Spleen (tissue), 11 donors: ENCODE results near the gene UBE2E2. TPM values are rescaled to one million over a fixed set of nuclear protein-coding genes. Genes with fewer than 3 reads are reported as not detected.

ENCODE experiments used
- DNase-seq: peaks from one replicate; pipeline ENCODE4 v3.0.0-alpha.2; 2020
- H3K27ac ChIP-seq, 8 donors: fragments of 200-600 bp; sonication (generic) in 7 of 8; 1 replicate in 4 of 8; 2 replicates in 4 of 8; pipeline versions ENCODE4 v1.5.0 to v1.8.0; 2016 to 2021; ENCODE audit warnings: inconsistent platforms in 4 of 8, mild to moderate bottlenecking in 4 of 8, moderate library complexity in 1 of 8
- H3K27me3 ChIP-seq, 7 donors: fragments of 200-600 bp; sonication (generic) in 6 of 7; replicated peaks in 1 of 7; 1 replicate in 4 of 7; 2 replicates in 3 of 7; pipeline versions ENCODE4 v1.5.0 to v1.8.0; 2016 to 2021; ENCODE audit warnings: inconsistent platforms in 3 of 7, mild to moderate bottlenecking in 1 of 7
- H3K36me3 ChIP-seq, 6 donors: fragments of 200-600 bp; sonication (generic) in 5 of 6; 1 replicate in 4 of 6; 2 replicates in 2 of 6; pipeline versions ENCODE4 v1.5.0 to v1.8.0; 2016 to 2021; ENCODE audit warnings: inconsistent platforms in 2 of 6
- H3K4me1 ChIP-seq, 6 donors: fragments of 200-600 bp; sonication (generic) in 5 of 6; 1 replicate in 3 of 6; 2 replicates in 3 of 6; pipeline versions ENCODE4 v1.5.0 to v1.8.0; 2016 to 2021; ENCODE audit warnings: inconsistent platforms in 3 of 6
- H3K4me3 ChIP-seq, 8 donors: fragments of 200-600 bp; sonication (generic) in 7 of 8; 1 replicate in 4 of 8; 2 replicates in 4 of 8; pipeline versions ENCODE4 v1.5.0 to v1.8.0; 2016 to 2021; ENCODE audit warnings: inconsistent platforms in 4 of 8, mild to moderate bottlenecking in 4 of 8, moderate library complexity in 2 of 8
- H3K9me3 ChIP-seq, 8 donors: fragments of 200-600 bp; sonication (generic) in 7 of 8; 1 replicate in 4 of 8; 2 replicates in 4 of 8; pipeline versions ENCODE4 v1.5.0 to v1.8.0; 2016 to 2021; ENCODE audit warnings: inconsistent platforms in 4 of 8
- CTCF ChIP-seq, 11 experiments: fragments of 200-600 bp in 7 of 11; fragments of 450-650 bp in 4 of 11; sonication (generic) in 4 of 11; IDR thresholded peaks in 8 of 11; conservative IDR thresholded peaks in 3 of 11; 1 replicate in 7 of 11; 2 replicates in 4 of 11; pipeline versions ENCODE4 v1.4.0 to v1.8.0; 2016 to 2021; ENCODE audit warnings: antibody characterized with exemption in 11 of 11, inconsistent platforms in 4 of 11, mild to moderate bottlenecking in 1 of 11
- POLR2A ChIP-seq, 3 donors: fragments of 450-650 bp; IDR thresholded peaks; one replicate each; pipeline ENCODE4 v1.5.1; 2017; ENCODE audit warnings: antibody characterized with exemption in 3 of 3, mild to moderate bottlenecking in 1 of 3
- POLR2AphosphoS5 ChIP-seq, 3 donors: sonication (generic); formaldehyde crosslinking; IDR thresholded peaks; one replicate each; pipeline ENCODE4 v1.5.1; 2017; ENCODE audit warnings: antibody characterized with exemption in 3 of 3
- WGBS, 5 donors: extraction: QIAGEN DNeasy Blood & Tissue Kit in 3 of 5; methylation state at CpG; one replicate each; pipeline versions ENCODE4 v1.1.5 to v1.1.7; 2013 to 2018; 5-methylcytosine and 5-hydroxymethylcytosine counted together
- intact Hi-C: fragments of 100-400 bp; cut with DNase I; formaldehyde crosslinking; loops from one replicate; pipeline ENCODE4 v1.15.0; 2023; ENCODE audit warnings: low total_unique reads
- polyA plus RNA-seq, 3 donors: library from polyadenylated mRNA; stranded (reverse); fragments of 200-250 nt; gene quantifications; one replicate each; pipeline ENCODE4 v1.2.1, GENCODE V29; 2013
- total RNA-seq, 7 donors: library from RNA; depleted of rRNA in 3 of 7; stranded (reverse); fragments of >200 nt in 3 of 7; fragmentation: NEBNext Ultra II Directional in 4 of 7; extraction: Animal tissue kit (Norgen Biotek cat#: 25700) in 4 of 7; gene quantifications; one replicate each; pipeline versions ENCODE4 v1.1.0 to v1.2.1, GENCODE V29; 2016 to 2021
- donor health status: healthy with polysubstance abuse.
- donor health status: DM: no; HTN: no; CAD: no; lungs with moderate emphysema.
- donor health status: DM: no; HTN: no; CAD: no.
- donor health status: Bipolar disorder and iron deficiency.
- donor health status: healthy.
- donor health status: DM: no; HTN: no; CAD: no.
- donor health status: DM: yes; HTN: yes; CAD: no.

The UBE2E2 gene
- total and polyA plus RNA-seq, 10 donors, result 27.9 to 87.6 (median 41.2) TPM

DNA sequence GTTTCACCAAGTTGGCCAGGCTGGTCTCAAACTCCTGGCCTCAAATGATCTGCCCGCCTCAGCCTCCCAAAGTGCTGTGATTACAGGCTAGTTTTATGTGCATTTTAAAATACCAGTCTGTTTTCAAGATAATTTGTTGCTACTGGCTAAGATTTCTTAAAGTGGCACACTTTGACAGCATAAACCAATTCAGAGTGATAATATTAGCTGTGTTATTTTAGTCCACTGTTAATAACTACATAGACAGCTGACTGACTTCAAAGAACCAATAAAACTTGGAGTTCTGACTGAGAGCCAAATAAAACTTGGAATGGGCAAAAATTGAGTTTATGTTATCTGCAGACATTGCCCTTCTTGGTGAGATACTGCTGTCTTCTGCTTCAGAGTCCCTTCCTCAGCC, 291.8 kb downstream of the UBE2E2 start:
- Histone ChIP-seq H3K9me3 (no peaks in the 10 kb centered on the region), H3K27ac (no peak overlapping the region), H3K27me3 (no peaks in the 10 kb centered on the region), H3K36me3 (no peaks in the 10 kb centered on the region), H3K4me1 (no peaks in the 10 kb centered on the region), H3K4me3 (no peak overlapping the region)
- no peak for DNase-seq
- WGBS, 5 donors, result 88 to 95% (median 93%) methylated on average over 1 of the region's 1 CpG
- intact Hi-C loops, result no loop called here
- no peak for TF ChIP-seq POLR2A (IDR thresholded peaks at IDR 0.05)
- TF ChIP-seq POLR2AphosphoS5 (IDR thresholded peaks at IDR 0.05), result no peak
- TF ChIP-seq CTCF (IDR thresholded peaks at IDR 0.05 in 8 of 11, conservative IDR thresholded peaks at IDR 0.05 in 3 of 11), result no peak

- DNase-seq, result no peak
- Histone ChIP-seq H3K36me3 (no peaks in the 10 kb centered on the region), H3K27me3 (no peaks in the 10 kb centered on the region), H3K4me1 (no peaks in the 10 kb centered on the region), H3K9me3 (no peaks in the 10 kb centered on the region), H3K27ac (no peak overlapping the region), H3K4me3 (no peak overlapping the region)
- intact Hi-C loops, result no loop called here
- TF ChIP-seq POLR2A (IDR thresholded peaks at IDR 0.05) (no peak), CTCF (IDR thresholded peaks at IDR 0.05 in 8 of 11, conservative IDR thresholded peaks at IDR 0.05 in 3 of 11) (no peak), POLR2AphosphoS5 (IDR thresholded peaks at IDR 0.05) (no peak)
- 91 to 100% (median 93%) methylated on average over 1 of the region's 1 CpG for WGBS, 5 donors
Measured at GRCh38 chr3:23495507-23495906, 292.4 kb downstream of the UBE2E2 start.

- H3K36me3 ChIP-seq, result no peaks in the 10 kb centered on the region
- no peak overlapping the region for H3K27ac ChIP-seq
- H3K9me3 ChIP-seq, result no peaks in the 10 kb centered on the region
- no peak for DNase-seq
- H3K27me3 ChIP-seq, result no peaks in the 10 kb centered on the region
- no peak overlapping the region for H3K4me3 ChIP-seq
- 75 to 84% (median 78%) methylated on average over 1 of the region's 1 CpG for WGBS, 5 donors
- no peak for TF ChIP-seq POLR2AphosphoS5 (IDR thresholded peaks at IDR 0.05)
- no peak for TF ChIP-seq POLR2A (IDR thresholded peaks at IDR 0.05)
- no peak for TF ChIP-seq CTCF (IDR thresholded peaks at IDR 0.05 in 8 of 11, conservative IDR thresholded peaks at IDR 0.05 in 3 of 11)
- no peaks in the 10 kb centered on the region for H3K4me1 ChIP-seq
- intact Hi-C loops, result no loop called here
Measured at GRCh38 chr3:23496165-23496564, 293.0 kb downstream of the UBE2E2 start.

GRCh38 chr3:23497156-23497555, 294.0 kb downstream of the UBE2E2 start:
- DNase-seq, result no peak
- 91 to 97% (median 93%) methylated on average over 5 of the region's 5 CpGs for WGBS, 5 donors
- H3K27ac ChIP-seq, result no peak overlapping the region
- no peaks in the 10 kb centered on the region for H3K36me3 ChIP-seq
- no peaks in the 10 kb centered on the region for H3K27me3 ChIP-seq
- intact Hi-C loops, result no loop called here
- H3K9me3 ChIP-seq, result no peaks in the 10 kb centered on the region
- H3K4me3 ChIP-seq, result no peak overlapping the region
- no peaks in the 10 kb centered on the region for H3K4me1 ChIP-seq
- TF ChIP-seq POLR2A (IDR thresholded peaks at IDR 0.05), result no peak
- no peak for TF ChIP-seq CTCF (IDR thresholded peaks at IDR 0.05 in 8 of 11, conservative IDR thresholded peaks at IDR 0.05 in 3 of 11)
- no peak for TF ChIP-seq POLR2AphosphoS5 (IDR thresholded peaks at IDR 0.05)
